Smooth muscle cell (in vitro differentiated cells): ENCODE measurements around the gene MRPL27. TPM values are rescaled to one million over a fixed set of nuclear protein-coding genes. Genes with fewer than 3 reads are reported as not detected.

Experiments
- DNase-seq: peaks from one replicate; lab custom pipeline; 2025; ENCODE audit not compliant: unreplicated experiment; lab: John Stamatoyannopoulos, UW
- H2AFZ ChIP-seq: fragments of 200-600 bp; sonication (generic); 2 replicates; pipeline ENCODE4 v1.6.0; 2016; ENCODE audit warnings: antibody characterized with exemption, low read depth, mild to moderate bottlenecking
- H3F3A ChIP-seq: fragments of 200-600 bp; sonication (generic); 2 replicates; pipeline ENCODE4 v1.6.0; 2017; ENCODE audit warnings: antibody characterized with exemption, low read depth
- H3K27ac ChIP-seq: fragments of 200-600 bp; sonication (generic); 2 replicates; pipeline ENCODE4 v1.5.1; 2016; ENCODE audit warnings: low read depth, mild to moderate bottlenecking
- H3K27me3 ChIP-seq: fragments of 200-600 bp; sonication (generic); 2 replicates; pipeline ENCODE4 v1.6.1; 2016; ENCODE audit warnings: low read depth, mild to moderate bottlenecking
- H3K36me3 ChIP-seq: fragments of 200-600 bp; sonication (generic); 2 replicates; pipeline ENCODE4 v1.5.1; 2016; ENCODE audit warnings: low read depth
- H3K4me1 ChIP-seq: fragments of 200-600 bp; sonication (generic); 2 replicates; pipeline ENCODE4 v1.5.1; 2016; ENCODE audit warnings: low read depth
- H3K4me2 ChIP-seq: fragments of 200-600 bp; sonication (generic); 2 replicates; pipeline ENCODE4 v1.6.0; 2016; ENCODE audit warnings: mild to moderate bottlenecking
- H3K4me3 ChIP-seq: fragments of 200-600 bp; sonication (generic); 2 replicates; pipeline ENCODE4 v1.5.1; 2016; ENCODE audit warnings: mild to moderate bottlenecking
- H3K79me2 ChIP-seq: fragments of 200-600 bp; sonication (generic); 2 replicates; pipeline ENCODE4 v1.6.0; 2016; ENCODE audit warnings: low read depth, mild to moderate bottlenecking
- H3K9ac ChIP-seq: fragments of 200-600 bp; sonication (generic); 2 replicates; pipeline ENCODE4 v1.6.0; 2016; ENCODE audit warnings: low read depth
- H3K9me3 ChIP-seq: fragments of 200-600 bp; sonication (generic); replicated peaks from 2 replicates; pipeline ENCODE4 v1.5.1; 2016; ENCODE audit warnings: low read depth
- H4K20me1 ChIP-seq: fragments of 200-600 bp; sonication (generic); 2 replicates; pipeline ENCODE4 v1.6.0; 2016; ENCODE audit warnings: low read depth
- CTCF ChIP-seq: fragments of 200-600 bp; sonication (generic); IDR thresholded peaks from 2 replicates; pipeline ENCODE4 v1.5.1; 2017; ENCODE audit warnings: borderline replicate concordance, mild to moderate bottlenecking, antibody characterized with exemption; ENCODE audit not compliant: insufficient read depth, poor library complexity, severe bottlenecking
- WGBS: methylation state at CpG from one replicate; pipeline ENCODE4 v1.1.7; 2016; ENCODE audit warnings: low lambda C conversion rate; 5-methylcytosine and 5-hydroxymethylcytosine counted together
- polyA plus RNA-seq: library from polyadenylated mRNA; unstranded; fragments of >200 nt; fragmentation: Nextera tagmentation; extraction: Ambion mirVana; gene quantifications from 2 replicates; pipeline ENCODE4 v1.2.1, GENCODE V29; 2016
- total RNA-seq: library from RNA; depleted of rRNA; stranded (reverse); fragments of >200 nt; gene quantifications from 2 replicates; pipeline ENCODE4 v1.2.3, GENCODE V29; 2014

MRPL27 gene
- total and polyA plus RNA-seq, 2 experiments from 2014 or later = 62.8 to 138 TPM

DNA sequence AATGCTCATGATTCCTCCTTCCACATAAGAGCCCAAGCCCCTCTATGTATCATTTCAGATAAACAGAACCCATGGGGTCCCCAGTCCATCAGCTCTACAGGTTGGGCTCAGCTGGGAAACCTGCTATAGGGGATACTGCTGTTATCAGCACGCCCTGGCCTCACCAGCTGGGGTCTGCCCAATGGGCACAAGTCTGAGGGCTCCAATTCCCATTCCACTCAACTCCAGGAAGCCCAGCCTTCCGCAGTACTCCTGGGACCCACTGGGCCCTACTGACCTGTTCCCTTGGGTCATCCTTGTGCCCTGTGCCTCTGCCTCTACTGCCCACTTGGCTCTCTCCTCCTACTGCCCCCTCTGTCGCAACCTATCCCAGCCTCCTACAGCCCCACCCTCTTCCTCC, 43.3 kb downstream of the MRPL27 start:
- 94% methylated on average over 3 of the region's 3 CpGs for WGBS
- Histone ChIP-seq H3K9ac (no peak overlapping the region), H3K4me2 (no peak overlapping the region), H3K4me3 (no peak overlapping the region), H3K27me3 (no peaks in the 10 kb centered on the region), H3K79me2 (no peaks in the 10 kb centered on the region), H3K4me1 (no peaks in the 10 kb centered on the region), H2AFZ (no peak overlapping the region), H3F3A (no peaks in the 10 kb centered on the region), H4K20me1 (no peaks in the 10 kb centered on the region), H3K9me3 (no peaks in the 10 kb centered on the region), H3K27ac (no peak overlapping the region), H3K36me3 (no peaks in the 10 kb centered on the region)
- DNase-seq = no peak
- no peak for TF ChIP-seq CTCF

GRCh38 chr17:50328363-50329325, 44.3 kb downstream of the MRPL27 start:
- Histone ChIP-seq H3K36me3 (no peaks in the 10 kb centered on the region), H3F3A (no peaks in the 10 kb centered on the region), H3K27ac (no peak overlapping the region), H3K9ac (no peak overlapping the region), H3K79me2 (no peaks in the 10 kb centered on the region), H3K4me2 (no peak overlapping the region), H4K20me1 (no peaks in the 10 kb centered on the region), H3K4me3 (no peak overlapping the region), H3K9me3 (no peaks in the 10 kb centered on the region), H2AFZ (no peak overlapping the region), H3K27me3 (no peaks in the 10 kb centered on the region), H3K4me1 (no peaks in the 10 kb centered on the region)
- 85% methylated on average over 21 of the region's 21 CpGs for WGBS
- no peak for DNase-seq
- no peak for TF ChIP-seq CTCF

GRCh38 chr17:50326831-50327364, 46.1 kb downstream of the MRPL27 start:
- no peak for TF ChIP-seq CTCF
- Histone ChIP-seq H3K27me3 (no peaks in the 10 kb centered on the region), H3K4me3 (no peak overlapping the region), H3K9me3 (no peaks in the 10 kb centered on the region), H3K36me3 (no peaks in the 10 kb centered on the region), H2AFZ (no peak overlapping the region), H3K79me2 (no peaks in the 10 kb centered on the region), H3F3A (no peaks in the 10 kb centered on the region), H3K4me2 (no peak overlapping the region), H4K20me1 (no peaks in the 10 kb centered on the region), H3K4me1 (no peaks in the 10 kb centered on the region), H3K9ac (no peak overlapping the region), H3K27ac (no peak overlapping the region)
- 79% methylated on average over 9 of the region's 9 CpGs for WGBS
- no peak for DNase-seq

DNA sequence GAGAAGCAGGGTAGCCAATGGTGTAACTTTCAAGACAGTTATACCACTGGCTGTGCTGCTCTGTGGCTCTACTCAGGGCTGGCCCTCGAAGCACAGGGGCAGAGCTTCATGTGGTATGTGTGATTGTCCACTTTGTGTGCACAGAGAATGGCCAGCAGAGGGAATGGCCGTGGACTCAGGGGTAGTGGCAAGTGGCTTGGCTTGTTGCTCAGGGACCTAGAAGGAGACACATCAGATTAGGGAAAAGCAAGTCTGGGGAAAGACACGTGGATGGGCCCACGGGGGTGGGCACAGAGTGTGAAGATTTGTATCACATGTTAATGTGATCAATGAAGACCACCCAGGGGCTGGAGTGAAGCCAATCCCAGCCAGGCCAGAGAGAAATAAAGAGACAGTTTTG, 47.1 kb downstream of the MRPL27 start:
- no peak for DNase-seq
- H2AFZ ChIP-seq = no peak overlapping the region
- no peaks in the 10 kb centered on the region for H3K4me1 ChIP-seq
- no peak overlapping the region for H3K9ac ChIP-seq
- no peak for TF ChIP-seq CTCF
- WGBS = 90% methylated on average over 4 of the region's 4 CpGs
- H3K36me3 ChIP-seq = no peaks in the 10 kb centered on the region
- no peaks in the 10 kb centered on the region for H3K9me3 ChIP-seq
- no peaks in the 10 kb centered on the region for H3K79me2 ChIP-seq
- no peaks in the 10 kb centered on the region for H4K20me1 ChIP-seq
- no peak overlapping the region for H3K27ac ChIP-seq
- H3K4me2 ChIP-seq = no peak overlapping the region
- no peaks in the 10 kb centered on the region for H3K27me3 ChIP-seq
- no peaks in the 10 kb centered on the region for H3F3A ChIP-seq
- no peak overlapping the region for H3K4me3 ChIP-seq
